Stimulated activated naive CD4-positive, alpha-beta T cell (primary cell): Measurements from ENCODE around the gene PRMT6.
"Not testable (repeated sequence)": the region's sequence is repeated elsewhere in the genome, so short reads cannot be mapped to it uniquely, and the experiment has no call there.

Experiments used
- DNase-seq, 6 experiments: peaks; one replicate each; lab custom pipeline; 2025; lab: John Stamatoyannopoulos, UW

Gene PRMT6

GRCh38 chr1:107056426-107057196 is at the start of gene PRMT6:
Gene PRMT6, plus strand, starts transcription at chr1:107056674. Its CDS starts 42 bp downstream, at chr1:107056716.
- DNase-seq: peak; percentile 55 to 79 (median 74)

- DNase-seq: no peak
Observed at GRCh38 chr1:107009281-107009680, 47.2 kb upstream of the PRMT6 start.

GRCh38 chr1:107010582-107010981 is 45.9 kb upstream of the PRMT6 start:
- no peak for DNase-seq

GRCh38 chr1:107016376-107016978 is 40.0 kb upstream of the PRMT6 start:
- no peak for DNase-seq

- DNase-seq: no peak
Observed at GRCh38 chr1:107018445-107018844, 38.0 kb upstream of the PRMT6 start.

GRCh38 chr1:107019166-107019565 is 37.3 kb upstream of the PRMT6 start:
- DNase-seq: no peak

- DNase-seq: not testable (repeated sequence)
Observed at GRCh38 chr1:107038874-107039273, 17.6 kb upstream of the PRMT6 start.

- DNase-seq: not testable (repeated sequence)
Observed at GRCh38 chr1:107044310-107045220, 11.9 kb upstream of the PRMT6 start.

GRCh38 chr1:107047602-107048001 is 8.9 kb upstream of the PRMT6 start:
- no peak for DNase-seq

GRCh38 chr1:107048241-107048640 is 8.2 kb upstream of the PRMT6 start:
- DNase-seq: no peak

- no peak for DNase-seq
Observed at GRCh38 chr1:107051266-107051665, 5.2 kb upstream of the PRMT6 start.

GRCh38 chr1:107055919-107056425 is 502 bp upstream of the PRMT6 start:
- not testable (repeated sequence) for DNase-seq

- DNase-seq: peak in 4 of 6 experiments; percentile 12 to 54 (median 47)
Observed at GRCh38 chr1:107057197-107058133, 991 bp downstream of the PRMT6 start.

GRCh38 chr1:107058245-107059032 is 2.0 kb downstream of the PRMT6 start:
- DNase-seq: no peak

GRCh38 chr1:107061886-107062285 is 5.4 kb downstream of the PRMT6 start:
- DNase-seq: no peak

GRCh38 chr1:107073493-107073892 is 17.0 kb downstream of the PRMT6 start:
- no peak for DNase-seq

- no peak for DNase-seq
Observed at GRCh38 chr1:107076841-107077240, 20.4 kb downstream of the PRMT6 start.

GRCh38 chr1:107079249-107079648 is 22.8 kb downstream of the PRMT6 start:
- DNase-seq: no peak

GRCh38 chr1:107081102-107081501 is 24.6 kb downstream of the PRMT6 start:
- no peak for DNase-seq

- DNase-seq: no peak
Observed at GRCh38 chr1:107091418-107091817, 34.9 kb downstream of the PRMT6 start.
